ENCODE measurements around the gene TBATA.
A peak's percentile ranks its signal among the peaks of the same experiment; 100 is the strongest.

Gene TBATA

GRCh38 chr10:70742537-70743429 lies 42.4 kb downstream of the TBATA start:
- no peak for DNase-seq

GRCh38 chr10:70740406-70741288 lies 44.5 kb downstream of the TBATA start:
- DNase-seq, result no peak

- no peak for DNase-seq
Measured at GRCh38 chr10:70738761-70739121, 46.4 kb downstream of the TBATA start.

GRCh38 chr10:70738006-70738760 lies 47.0 kb downstream of the TBATA start:
- no peak for DNase-seq

GRCh38 chr10:70737250-70737649 lies 47.9 kb downstream of the TBATA start:
- DNase-seq, result no peak

- DNase-seq, result no peak
Measured at GRCh38 chr10:70736525-70736924, 48.7 kb downstream of the TBATA start.

- DNase-seq, result no peak
Measured at GRCh38 chr10:70735161-70735560, 50.0 kb downstream of the TBATA start.

- no peak for DNase-seq
Measured at GRCh38 chr10:70733051-70733450, 52.1 kb downstream of the TBATA start.

GRCh38 chr10:70732569-70732968 lies 52.6 kb downstream of the TBATA start:
- no peak for DNase-seq

GRCh38 chr10:70730955-70731354 lies 54.2 kb downstream of the TBATA start:
- no peak for DNase-seq

DNA sequence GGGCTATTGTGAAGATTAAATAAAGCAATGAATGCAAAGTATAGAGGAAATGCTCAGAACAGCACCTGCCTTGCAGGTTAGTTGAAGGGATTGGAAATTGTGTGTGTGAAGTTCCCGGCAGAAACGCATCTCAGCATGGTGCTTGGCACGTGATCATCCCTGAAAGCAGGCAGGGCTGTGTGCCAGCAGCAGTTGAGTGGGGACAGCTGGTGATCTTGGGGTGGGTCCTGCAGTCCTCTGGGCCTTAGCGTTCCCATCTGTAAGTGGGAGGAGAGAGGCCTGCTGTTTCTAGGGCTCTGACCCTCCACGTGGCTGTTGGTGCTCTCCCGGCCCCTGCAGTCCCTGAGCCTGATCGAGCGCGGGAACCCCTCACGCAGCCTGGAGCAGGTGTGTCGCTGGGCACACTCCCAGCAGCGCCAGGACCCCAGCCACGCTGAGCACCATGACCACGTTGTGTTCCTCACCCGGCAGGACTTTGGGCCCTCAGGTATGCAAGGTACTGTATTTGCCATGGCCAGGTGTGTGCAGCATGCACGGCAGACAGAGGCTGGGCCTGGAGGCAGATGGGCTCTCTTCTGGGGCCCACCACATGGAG lies 55.3 kb downstream of the TBATA start:
- DNase-seq, result peak; percentile 84 to 93

- no peak for DNase-seq
Measured at GRCh38 chr10:70728328-70728727, 56.8 kb downstream of the TBATA start.

GRCh38 chr10:70726909-70727495 lies 58.2 kb downstream of the TBATA start:
- DNase-seq, result no peak

DNA sequence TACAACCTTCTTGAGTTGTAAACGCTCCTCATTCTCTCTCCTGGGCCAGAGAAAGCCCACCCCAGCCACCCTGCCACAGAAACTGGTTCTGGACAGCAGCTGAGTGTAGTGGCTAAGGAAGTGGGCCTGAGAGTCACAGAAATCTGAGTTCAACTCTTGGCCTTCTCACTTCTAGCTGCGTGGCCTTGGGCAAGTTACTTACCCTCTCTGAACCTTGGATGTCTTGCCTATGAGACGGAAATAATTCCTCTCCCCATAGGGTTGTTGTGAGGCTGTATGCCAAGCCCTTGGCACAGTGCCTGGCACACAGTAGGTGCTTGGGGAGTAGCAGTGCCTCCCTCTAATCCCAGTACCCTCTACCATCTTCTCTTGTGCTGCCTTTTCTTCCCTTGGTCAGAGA lies 61.4 kb downstream of the TBATA start:
- no peak for DNase-seq

GRCh38 chr10:70722820-70723424 lies 62.3 kb downstream of the TBATA start:
- DNase-seq, result no peak

Data from NCI-H2081 (cell line).